Measurements from ENCODE around the gene ADK. TPM values are rescaled to one million over a fixed set of nuclear protein-coding genes. Genes with fewer than 3 reads are reported as not detected.

ADK gene
- total RNA-seq, 1 donor from 2014 or later = 53.0 TPM

- Histone ChIP-seq H3K36me3 (no peaks in the 10 kb centered on the region), H3K4me1 (no peaks in the 10 kb centered on the region), H3K9me3 (peaks cover 11% of the 10 kb centered on the region), H3K27ac (no peak overlapping the region), H3K4me3 (no peak overlapping the region), H3K27me3 (no peaks in the 10 kb centered on the region)
- TF ChIP-seq CTCF (IDR thresholded peaks at IDR 0.05) = no peak
- intact Hi-C loops (cut with DNase I) = no loop called here
- DNase-seq (no peak), ATAC-seq (no peak)
Measured at GRCh38 chr10:74507951-74508350, 356.9 kb downstream of the ADK start.

- no peak for DNase-seq
- Histone ChIP-seq H3K4me3 (no peak overlapping the region), H3K27ac (no peak overlapping the region), H3K27me3 (no peaks in the 10 kb centered on the region), H3K9me3 (peaks cover 11% of the 10 kb centered on the region), H3K36me3 (no peaks in the 10 kb centered on the region), H3K4me1 (no peaks in the 10 kb centered on the region)
- no peak for ATAC-seq
- TF ChIP-seq CTCF (IDR thresholded peaks at IDR 0.05) = no peak
- intact Hi-C loops (cut with DNase I) = no loop called here
Measured at GRCh38 chr10:74510594-74510993, 359.6 kb downstream of the ADK start.

- DNase-seq (no peak), ATAC-seq (no peak)
- peaks cover 11% of the 10 kb centered on the region for H3K9me3 ChIP-seq
- intact Hi-C loops (cut with DNase I) = no loop called here
- H3K36me3 ChIP-seq = no peaks in the 10 kb centered on the region
- H3K4me1 ChIP-seq = no peaks in the 10 kb centered on the region
- no peaks in the 10 kb centered on the region for H3K27me3 ChIP-seq
- H3K4me3 ChIP-seq = no peak overlapping the region
- no peak for TF ChIP-seq CTCF (IDR thresholded peaks at IDR 0.05)
- H3K27ac ChIP-seq = no peak overlapping the region
Measured at GRCh38 chr10:74511051-74511450, 360.0 kb downstream of the ADK start.

GRCh38 chr10:74514322-74514721, 363.3 kb downstream of the ADK start:
- intact Hi-C loops (cut with DNase I) = no loop called here
- Histone ChIP-seq H3K27ac (no peak overlapping the region), H3K27me3 (no peaks in the 10 kb centered on the region), H3K9me3 (peaks cover 11% of the 10 kb centered on the region), H3K4me3 (no peak overlapping the region), H3K4me1 (no peaks in the 10 kb centered on the region), H3K36me3 (no peaks in the 10 kb centered on the region)
- ATAC-seq (no peak), DNase-seq (no peak)
- TF ChIP-seq CTCF (IDR thresholded peaks at IDR 0.05) = no peak

- no peak overlapping the region for H3K27ac ChIP-seq
- H3K36me3 ChIP-seq = no peaks in the 10 kb centered on the region
- H3K4me3 ChIP-seq = no peak overlapping the region
- H3K4me1 ChIP-seq = no peaks in the 10 kb centered on the region
- H3K27me3 ChIP-seq = no peaks in the 10 kb centered on the region
- H3K9me3 ChIP-seq = no peaks in the 10 kb centered on the region
- intact Hi-C loops (cut with DNase I) = no loop called here
- no peak for TF ChIP-seq CTCF (IDR thresholded peaks at IDR 0.05)
- ATAC-seq (no peak), DNase-seq (no peak)
Measured at GRCh38 chr10:74518061-74518460, 367.0 kb downstream of the ADK start.

GRCh38 chr10:74521526-74521925, 370.5 kb downstream of the ADK start:
- Histone ChIP-seq H3K4me3 (no peak overlapping the region), H3K9me3 (no peaks in the 10 kb centered on the region), H3K27me3 (no peaks in the 10 kb centered on the region), H3K4me1 (no peaks in the 10 kb centered on the region), H3K27ac (no peak overlapping the region), H3K36me3 (no peaks in the 10 kb centered on the region)
- DNase-seq (no peak), ATAC-seq (no peak)
- intact Hi-C loops (cut with DNase I) = no loop called here
- no peak for TF ChIP-seq CTCF (IDR thresholded peaks at IDR 0.05)

Data from upper lobe of right lung (tissue), 1 donor.